HCT116 (cell line): ENCODE data around the gene KCNK3. TPM values are rescaled to one million over a fixed set of nuclear protein-coding genes. Genes with fewer than 3 reads are reported as not detected.

Source experiments
- ATAC-seq: fragments of 200-7000 bp; cut with Tn5 transposase; 2 replicates; pipeline ENCODE4 v1.9.1; 2020; ENCODE audit warnings: mild to moderate bottlenecking, moderate library complexity
- BruUV-seq: library from RNA; stranded (reverse); fragments of 400-500 nt; replicated peaks from 2 replicates; lab custom pipeline; 2021; lab: Mats Ljungman, UMichigan
- CTCF ChIA-PET: fragments of 300-600 bp; sonication (Branson Sonifier 250); formaldehyde crosslinking; loops from one replicate; lab custom pipeline; 2021; ENCODE audit warnings: antibody characterized with exemption; lab: Charles Lee
- POLR2A ChIA-PET: fragments of 300-600, 350-600 bp; sonication (Branson Sonifier 250); formaldehyde crosslinking; loops from one replicate; lab custom pipeline; 2021; ENCODE audit warnings: antibody characterized with exemption; lab: Charles Lee
- RAD21 ChIA-PET, 2 experiments: fragments of 300-600 bp; sonication (Branson Sonifier 250); formaldehyde crosslinking; loops; one replicate each; lab custom pipeline; 2023; ENCODE audit warnings: low total read pairs in 2 of 2; ENCODE audit not compliant: uncharacterized antibody in 2 of 2, unreplicated experiment in 2 of 2, low non-redundant PET in 1 of 2; lab: Charles Lee
- DNase-seq: peaks from one replicate; pipeline ENCODE4 v3.0.0-alpha.2; 2010; ENCODE audit warnings: low read depth, low spot score
- H2AFZ ChIP-seq: fragments of 200-600 bp; shearing (Covaris generic), sonication (generic); 2 replicates; pipeline ENCODE4 v1.6.1; 2017; ENCODE audit warnings: low read depth, mixed run types, mixed read lengths, antibody characterized with exemption, low read length; ENCODE audit not compliant: poor library complexity, severe bottlenecking
- H3K27ac ChIP-seq: 2 replicates; pipeline ENCODE4 v1.5.1; 2012; ENCODE audit warnings: low read depth, low read length
- H3K27me3 ChIP-seq: fragments of 200-600 bp; sonication (generic); 2 replicates; pipeline ENCODE4 v1.6.1; 2016; ENCODE audit warnings: mixed run types, low read length, mixed read lengths; ENCODE audit not compliant: insufficient read depth
- H3K36me3 ChIP-seq, 2 experiments: fragments of 200-500 bp in 1 of 2; fragments of 200-600 bp in 1 of 2; sonication (Bioruptor generic) in 1 of 2; sonication (generic) in 1 of 2; 2 replicates each; pipeline versions ENCODE4 v1.5.1 to v1.6.1; 2014 to 2016; ENCODE audit warnings: low read length in 2 of 2, inconsistent platforms in 1 of 2, mixed read lengths in 1 of 2, mixed run types in 1 of 2; ENCODE audit not compliant: insufficient read depth in 2 of 2, control insufficient read depth in 1 of 2
- H3K4me1 ChIP-seq, 2 experiments: fragments of 200-600 bp in 1 of 2; sonication (generic) in 1 of 2; 2 replicates each; pipeline versions ENCODE4 v1.5.1 to v1.6.1; 2012 to 2017; ENCODE audit warnings: low read length in 2 of 2, inconsistent platforms in 1 of 2, mild to moderate bottlenecking in 1 of 2, mixed read lengths in 1 of 2, mixed run types in 1 of 2, moderate library complexity in 1 of 2; ENCODE audit not compliant: insufficient read depth in 2 of 2, control insufficient read depth in 1 of 2
- H3K4me2 ChIP-seq: fragments of 200-600 bp; sonication (generic); 2 replicates; pipeline ENCODE4 v1.6.1; 2017; ENCODE audit warnings: mixed run types, low read length, mixed read lengths
- H3K4me3 ChIP-seq, 2 experiments: fragments of 200-600 bp in 1 of 2; sonication (generic) in 1 of 2; replicated peaks in 1 of 2; 2 replicates each; pipeline ENCODE4 v1.5.1; 2011 to 2016; ENCODE audit warnings: low read length in 2 of 2, control low read depth in 1 of 2, low read depth in 1 of 2, mild to moderate bottlenecking in 1 of 2, mixed read lengths in 1 of 2, mixed run types in 1 of 2
- H3K79me2 ChIP-seq: fragments of 200-600 bp; sonication (generic); 2 replicates; pipeline ENCODE4 v1.6.1; 2017; ENCODE audit warnings: mild to moderate bottlenecking, mixed run types, low read length, moderate library complexity, mixed read lengths; ENCODE audit not compliant: insufficient read depth
- H3K9ac ChIP-seq: fragments of 200-600 bp; sonication (generic); 2 replicates; pipeline ENCODE4 v1.6.1; 2016; ENCODE audit warnings: low read length, mixed read lengths
- H3K9me2 ChIP-seq: fragments of 200-600 bp; sonication (generic), shearing (Covaris generic); 2 replicates; pipeline ENCODE4 v1.6.1; 2017; ENCODE audit warnings: mixed run types, mild to moderate bottlenecking, moderate library complexity; ENCODE audit not compliant: insufficient read depth
- H3K9me3 ChIP-seq, 2 experiments: fragments of 200-500 bp in 1 of 2; fragments of 200-600 bp in 1 of 2; sonication (Bioruptor generic) in 1 of 2; sonication (generic) in 1 of 2; 2 replicates each; pipeline ENCODE4 v1.6.1; 2014 to 2017; ENCODE audit warnings: low read length in 2 of 2, mixed read lengths in 2 of 2, inconsistent platforms in 1 of 2, low read depth in 1 of 2, mild to moderate bottlenecking in 1 of 2, mixed run types in 1 of 2, moderate library complexity in 1 of 2; ENCODE audit not compliant: control insufficient read depth in 1 of 2, insufficient read depth in 1 of 2
- H4K20me1 ChIP-seq: fragments of 200-600 bp; sonication (generic), shearing (Covaris generic); 2 replicates; pipeline ENCODE4 v1.6.1; 2017; ENCODE audit warnings: mixed run types, mild to moderate bottlenecking, moderate library complexity; ENCODE audit not compliant: insufficient read depth
- CBX3 ChIP-seq: IDR thresholded peaks from 2 replicates; pipeline ENCODE4 v1.6.1; 2012; ENCODE audit warnings: low read depth
- CTCF ChIP-seq, 3 experiments: fragments of 200-600 bp in 1 of 3; sonication (generic) in 1 of 3; IDR thresholded peaks in 2 of 3; conservative IDR thresholded peaks in 1 of 3; 2 replicates each; pipeline ENCODE4 v1.5.1; 2012 to 2017; ENCODE audit warnings: low read depth in 2 of 3, low read length in 2 of 3, antibody characterized with exemption in 1 of 3, borderline replicate concordance in 1 of 3, control low read depth in 1 of 3, mild to moderate bottlenecking in 1 of 3, mixed read lengths in 1 of 3, mixed run types in 1 of 3, moderate library complexity in 1 of 3; ENCODE audit not compliant: insufficient read depth in 1 of 3
- EGR1 ChIP-seq: IDR thresholded peaks from 2 replicates; pipeline ENCODE4 v1.6.1; 2012; ENCODE audit warnings: low read depth
- ELF1 ChIP-seq: IDR thresholded peaks from 2 replicates; pipeline ENCODE4 v1.6.1; 2012; ENCODE audit warnings: low read depth, borderline replicate concordance
- EZH2phosphoT487 ChIP-seq: fragments of 200-600 bp; IDR thresholded peaks from 2 replicates; pipeline ENCODE4 v1.6.1; 2018; ENCODE audit warnings: antibody characterized with exemption, borderline replicate concordance
- JUND ChIP-seq: IDR thresholded peaks from 2 replicates; pipeline ENCODE4 v1.6.1; 2012
- MAX ChIP-seq: IDR thresholded peaks from 2 replicates; pipeline ENCODE4 v1.6.1; 2012
- POLR2A ChIP-seq: IDR thresholded peaks from 2 replicates; pipeline ENCODE4 v1.7.0; 2011; ENCODE audit warnings: borderline replicate concordance; ENCODE audit not compliant: insufficient read depth, insufficient read length; ENCODE audit errors: extremely low read depth
- POLR2AphosphoS5 ChIP-seq: IDR thresholded peaks from 2 replicates; pipeline ENCODE4 v1.6.1; 2011; ENCODE audit warnings: mild to moderate bottlenecking, low read depth, low read length, moderate library complexity
- REST ChIP-seq: IDR thresholded peaks from 2 replicates; pipeline ENCODE4 v1.6.1; 2012; ENCODE audit warnings: low read depth
- SP1 ChIP-seq: IDR thresholded peaks from 2 replicates; pipeline ENCODE4 v1.6.1; 2012; ENCODE audit warnings: low read depth
- SRF ChIP-seq: IDR thresholded peaks from 2 replicates; pipeline ENCODE4 v1.6.1; 2012; ENCODE audit warnings: low read depth
- TCF7L2 ChIP-seq: IDR thresholded peaks from 2 replicates; pipeline ENCODE4 v1.7.0; 2011; ENCODE audit warnings: borderline replicate concordance, inconsistent platforms; ENCODE audit not compliant: insufficient read depth, insufficient read length; ENCODE audit errors: extremely low read depth
- YY1 ChIP-seq: IDR thresholded peaks from 2 replicates; pipeline ENCODE4 v1.6.1; 2011; ENCODE audit warnings: low read length, low read depth, moderate library complexity, mild to moderate bottlenecking; ENCODE audit not compliant: insufficient replicate concordance; ENCODE audit errors: extremely low read depth
- ZNF274 ChIP-seq: fragments of 200-500 bp; sonication (Bioruptor generic); IDR thresholded peaks from 2 replicates; pipeline ENCODE4 v1.6.1; 2014; ENCODE audit warnings: mild to moderate bottlenecking, low read depth, low read length, inconsistent platforms
- intact Hi-C: fragments of 100-400 bp; cut with micrococcal nuclease; formaldehyde crosslinking; loops from 2 replicates; pipeline ENCODE4 v1.10.0; 2022
- total RNA-seq: library from RNA; stranded (reverse); gene quantifications from one replicate; pipeline ENCODE4 v1.2.1, GENCODE V29; 2021; ENCODE audit not compliant: unreplicated experiment

Gene KCNK3
- total RNA-seq, 1 experiment from 2014 or later, result 0.71 TPM

GRCh38 chr2:26711457-26712161 is 19.1 kb downstream of the KCNK3 start:
- no peaks in the 10 kb centered on the region for H3K27me3 ChIP-seq
- DNase-seq (no peak), ATAC-seq (no peak)
- ChIA-PET RAD21 (no interaction called here), CTCF (no interaction called here), POLR2A (interaction anchor here (1.5 kb wide), 1 partner anchor 9 kb away, joined by 5 read pairs; no protein-coding TSS in a partner anchor)
- H3K9ac ChIP-seq, result no peak overlapping the region
- H3K4me2 ChIP-seq, result no peak overlapping the region
- no peak overlapping the region for H2AFZ ChIP-seq
- no peak overlapping the region for H3K4me3 ChIP-seq
- intact Hi-C loops, result no loop called here
- TF ChIP-seq CBX3, result no peak
- TF ChIP-seq SRF, result no peak
- TF ChIP-seq JUND, result no peak
- TF ChIP-seq REST, result no peak
- no peak for TF ChIP-seq TCF7L2
- no peak for TF ChIP-seq EGR1
- no peak for TF ChIP-seq ZNF274
- TF ChIP-seq POLR2AphosphoS5, result no peak
- TF ChIP-seq ELF1, result no peak
- TF ChIP-seq YY1, result no peak
- no peak for TF ChIP-seq SP1
- TF ChIP-seq EZH2phosphoT487, result no peak
- TF ChIP-seq CTCF (IDR thresholded peaks at IDR 0.05 in 2 of 3, conservative IDR thresholded peaks at IDR 0.05 in 1 of 3; ENCODE audit: borderline replicate concordance in 1 of 3, insufficient read depth in 1 of 3, low read depth in 2 of 3, low read length in 2 of 3), result no peak
- TF ChIP-seq MAX, result no peak
- TF ChIP-seq POLR2A, result no peak
- H3K9me2 ChIP-seq, result no peaks in the 10 kb centered on the region
- H3K79me2 ChIP-seq, result no peaks in the 10 kb centered on the region
- no peak overlapping the region for H3K27ac ChIP-seq
- peaks cover 0 to 6% of the 10 kb centered on the region in 2 experiments; a peak in 1 of 4 replicates for H3K4me1 ChIP-seq
- BruUV-seq, result no TSS peak
- H3K36me3 ChIP-seq, result no peaks in the 10 kb centered on the region
- H4K20me1 ChIP-seq, result no peaks in the 10 kb centered on the region
- no peaks in the 10 kb centered on the region for H3K9me3 ChIP-seq
